Neutrophil (primary cell): ENCODE results near the gene FAM13C.

Source experiments
- H3K27ac ChIP-seq: fragments of 200-600 bp; sonication (generic); 2 replicates; pipeline ENCODE4 v1.5.1; 2016; ENCODE audit warnings: mild to moderate bottlenecking, moderate library complexity
- H3K27me3 ChIP-seq: fragments of 200-600 bp; sonication (generic); 2 replicates; pipeline ENCODE4 v1.6.0; 2016; ENCODE audit warnings: mild to moderate bottlenecking
- H3K36me3 ChIP-seq: fragments of 200-600 bp; sonication (generic); 2 replicates; pipeline ENCODE4 v1.5.1; 2017
- H3K4me1 ChIP-seq, 2 experiments: fragments of 200-600 bp in 1 of 2; sonication (generic) in 1 of 2; 1 replicate in 1 of 2; 2 replicates in 1 of 2; pipeline versions ENCODE4 v1.5.1 to v1.6.1; 2013 to 2016; ENCODE audit warnings: low read depth in 1 of 2, low read length in 1 of 2, mild to moderate bottlenecking in 1 of 2, moderate library complexity in 1 of 2; ENCODE audit not compliant: control insufficient read depth in 1 of 2, insufficient read depth in 1 of 2
- H3K4me3 ChIP-seq, 2 experiments: fragments of 200-600 bp in 1 of 2; sonication (generic) in 1 of 2; 1 replicate in 1 of 2; 2 replicates in 1 of 2; pipeline ENCODE4 v1.5.1; 2013 to 2016; ENCODE audit warnings: low read depth in 1 of 2, low read length in 1 of 2, mild to moderate bottlenecking in 1 of 2, moderate library complexity in 1 of 2
- H3K9me3 ChIP-seq: fragments of 200-600 bp; sonication (generic); 2 replicates; pipeline ENCODE4 v1.5.1; 2016
- TF ChIP-seq, protein P1 (sequence below): fragments of 200-600 bp; sonication (generic); IDR thresholded peaks from 2 replicates; pipeline ENCODE4 v1.5.1; 2016; ENCODE audit warnings: antibody characterized with exemption

The FAM13C gene

DNA sequence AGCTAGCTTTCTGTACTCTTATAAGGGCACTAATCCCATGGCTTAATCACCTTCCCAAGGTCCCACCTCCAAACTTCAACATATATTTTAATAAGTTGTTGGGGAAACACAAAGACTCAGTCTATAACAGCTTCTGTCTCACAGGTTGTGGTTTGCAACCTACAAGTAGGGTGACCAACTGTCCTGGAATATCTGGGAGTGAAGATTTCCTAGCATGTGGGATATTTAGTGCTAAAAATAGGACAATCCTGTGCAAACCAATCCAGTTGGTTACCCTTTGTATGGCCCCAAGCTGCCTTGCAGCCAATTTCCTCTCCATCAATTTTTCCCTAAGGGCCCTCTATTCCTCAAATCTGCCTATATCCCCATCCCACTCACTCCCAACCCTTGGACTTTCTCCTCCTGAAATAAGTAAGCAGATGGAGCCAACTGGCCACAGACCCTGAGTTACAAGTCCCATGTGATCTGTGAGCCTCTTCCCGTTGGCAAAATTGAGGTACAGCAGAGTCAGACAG is 82.3 kb downstream of the FAM13C start:
- Histone ChIP-seq H3K9me3 (no peaks in the 10 kb centered on the region), H3K27me3 (no peaks in the 10 kb centered on the region), H3K4me1 (no peaks in the 10 kb centered on the region), H3K27ac (no peak overlapping the region), H3K36me3 (no peaks in the 10 kb centered on the region), H3K4me3 (no peak overlapping the region)
- TF ChIP-seq, protein P1, sequence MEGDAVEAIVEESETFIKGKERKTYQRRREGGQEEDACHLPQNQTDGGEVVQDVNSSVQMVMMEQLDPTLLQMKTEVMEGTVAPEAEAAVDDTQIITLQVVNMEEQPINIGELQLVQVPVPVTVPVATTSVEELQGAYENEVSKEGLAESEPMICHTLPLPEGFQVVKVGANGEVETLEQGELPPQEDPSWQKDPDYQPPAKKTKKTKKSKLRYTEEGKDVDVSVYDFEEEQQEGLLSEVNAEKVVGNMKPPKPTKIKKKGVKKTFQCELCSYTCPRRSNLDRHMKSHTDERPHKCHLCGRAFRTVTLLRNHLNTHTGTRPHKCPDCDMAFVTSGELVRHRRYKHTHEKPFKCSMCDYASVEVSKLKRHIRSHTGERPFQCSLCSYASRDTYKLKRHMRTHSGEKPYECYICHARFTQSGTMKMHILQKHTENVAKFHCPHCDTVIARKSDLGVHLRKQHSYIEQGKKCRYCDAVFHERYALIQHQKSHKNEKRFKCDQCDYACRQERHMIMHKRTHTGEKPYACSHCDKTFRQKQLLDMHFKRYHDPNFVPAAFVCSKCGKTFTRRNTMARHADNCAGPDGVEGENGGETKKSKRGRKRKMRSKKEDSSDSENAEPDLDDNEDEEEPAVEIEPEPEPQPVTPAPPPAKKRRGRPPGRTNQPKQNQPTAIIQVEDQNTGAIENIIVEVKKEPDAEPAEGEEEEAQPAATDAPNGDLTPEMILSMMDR = no peak

DNA sequence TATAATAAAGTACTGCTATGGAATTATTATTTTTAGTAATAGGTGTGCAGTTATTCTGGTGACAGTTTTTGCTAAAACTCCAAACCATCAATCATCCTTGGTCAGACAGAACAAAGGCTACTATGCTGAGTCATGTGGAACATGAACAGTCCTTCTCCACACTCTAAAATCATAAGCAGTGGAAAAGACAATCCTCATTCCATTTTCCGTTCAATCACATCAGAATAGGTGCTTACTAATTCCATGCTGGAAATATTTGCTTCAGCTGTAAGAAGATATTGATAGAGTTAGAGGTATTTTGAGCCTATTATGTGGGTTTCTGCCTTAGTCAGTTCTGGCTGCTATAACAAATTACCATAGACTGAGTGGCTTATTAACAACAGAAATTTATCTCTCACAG is 82.9 kb downstream of the FAM13C start:
- Histone ChIP-seq H3K9me3 (no peaks in the 10 kb centered on the region), H3K4me3 (no peak overlapping the region), H3K36me3 (no peaks in the 10 kb centered on the region), H3K4me1 (no peaks in the 10 kb centered on the region), H3K27me3 (no peaks in the 10 kb centered on the region), H3K27ac (no peak overlapping the region)
- TF ChIP-seq, protein P1 = no peak

DNA sequence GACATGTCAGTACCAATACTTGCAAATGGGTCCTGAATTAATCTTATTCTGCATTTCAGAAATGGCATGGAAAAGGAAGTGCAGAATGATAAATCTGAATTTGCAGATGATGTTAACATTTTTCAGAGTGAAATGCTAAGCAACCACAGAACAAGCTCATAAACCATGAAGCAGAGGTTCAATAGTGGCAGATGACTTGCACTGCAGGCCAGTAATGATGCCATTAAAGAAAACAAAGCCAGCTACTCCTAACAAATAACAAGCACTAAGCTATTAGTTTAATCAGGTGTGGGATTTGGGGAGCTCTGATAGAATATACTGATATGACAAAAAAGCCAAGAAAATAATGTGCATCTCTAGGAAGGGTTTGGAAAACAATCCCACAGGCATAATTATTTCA is 85.4 kb downstream of the FAM13C start:
- no peak overlapping the region for H3K27ac ChIP-seq
- no peaks in the 10 kb centered on the region for H3K27me3 ChIP-seq
- no peaks in the 10 kb centered on the region for H3K36me3 ChIP-seq
- H3K4me3 ChIP-seq = no peak overlapping the region
- H3K4me1 ChIP-seq = no peaks in the 10 kb centered on the region
- no peaks in the 10 kb centered on the region for H3K9me3 ChIP-seq
- TF ChIP-seq, protein P1 = no peak

DNA sequence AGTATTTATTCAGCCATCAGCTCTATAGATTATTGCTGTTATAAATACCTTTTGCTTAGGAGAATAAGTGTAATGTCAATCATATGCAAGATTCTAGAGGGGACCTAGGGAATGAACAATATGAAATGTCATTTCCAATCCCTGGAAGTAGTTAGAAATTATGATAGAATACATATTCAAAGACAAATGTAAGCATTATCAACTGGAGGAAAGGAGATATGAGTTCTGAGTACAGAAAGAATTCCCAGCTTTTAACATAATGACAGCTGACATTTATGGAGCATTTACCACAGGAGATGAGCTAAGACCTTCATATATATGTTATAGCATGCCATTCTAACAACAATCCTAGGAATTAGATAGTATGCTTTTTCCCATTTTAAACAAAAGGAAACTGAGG is 86.2 kb downstream of the FAM13C start:
- H3K4me1 ChIP-seq = no peaks in the 10 kb centered on the region
- H3K4me3 ChIP-seq = no peak overlapping the region
- TF ChIP-seq, protein P1 = no peak
- no peaks in the 10 kb centered on the region for H3K36me3 ChIP-seq
- no peak overlapping the region for H3K27ac ChIP-seq
- no peaks in the 10 kb centered on the region for H3K27me3 ChIP-seq
- no peaks in the 10 kb centered on the region for H3K9me3 ChIP-seq

DNA sequence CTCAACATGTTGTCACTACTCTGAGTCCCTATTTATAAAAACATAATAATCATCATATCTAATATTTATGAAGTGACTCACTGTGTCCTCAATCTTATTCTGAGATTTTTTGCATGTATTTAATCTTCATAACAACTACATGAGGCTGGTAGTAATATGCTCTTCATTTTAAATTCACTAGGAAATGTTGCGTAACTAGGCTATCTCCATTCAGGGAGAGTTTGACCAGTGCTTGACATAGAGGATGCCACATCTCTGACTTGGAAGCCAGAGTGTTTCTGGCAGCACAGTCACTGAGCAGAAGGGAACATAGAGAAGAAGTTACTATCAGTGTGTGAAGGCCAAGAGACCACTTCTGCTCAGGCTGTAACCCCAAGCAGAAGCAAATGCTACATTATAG is 88.9 kb downstream of the FAM13C start:
- no peaks in the 10 kb centered on the region for H3K36me3 ChIP-seq
- no peaks in the 10 kb centered on the region for H3K27me3 ChIP-seq
- no peaks in the 10 kb centered on the region for H3K4me1 ChIP-seq
- H3K27ac ChIP-seq = no peak overlapping the region
- H3K9me3 ChIP-seq = no peaks in the 10 kb centered on the region
- TF ChIP-seq, protein P1 = no peak
- H3K4me3 ChIP-seq = no peak overlapping the region

DNA sequence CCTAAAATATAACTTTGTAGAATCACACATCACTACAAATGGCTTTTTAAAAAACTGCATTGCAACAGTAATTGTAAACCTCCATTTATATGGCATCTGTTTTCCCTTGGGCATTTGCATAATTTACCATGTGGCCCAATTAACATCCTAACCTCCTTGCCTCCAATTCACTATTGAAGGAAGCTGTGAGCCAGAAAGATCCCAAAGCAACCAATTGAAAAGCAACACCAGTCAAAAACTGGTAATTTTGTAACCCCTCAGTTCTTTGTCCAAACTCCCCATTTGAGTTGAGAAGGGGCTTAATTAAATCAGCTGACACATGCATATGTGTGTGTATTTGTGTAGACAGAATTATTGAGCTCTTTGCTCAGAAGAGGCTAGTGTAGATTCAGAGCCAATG is 90.3 kb downstream of the FAM13C start:
- no peaks in the 10 kb centered on the region for H3K9me3 ChIP-seq
- no peak overlapping the region for H3K4me3 ChIP-seq
- TF ChIP-seq, protein P1 = no peak
- no peak overlapping the region for H3K27ac ChIP-seq
- H3K36me3 ChIP-seq = no peaks in the 10 kb centered on the region
- H3K4me1 ChIP-seq = no peaks in the 10 kb centered on the region
- H3K27me3 ChIP-seq = no peaks in the 10 kb centered on the region
